Middle frontal gyrus (tissue), 1 donor: ENCODE measurements around the gene HMSD.

Source experiments
- DNase-seq: peaks from one replicate; pipeline ENCODE4 v3.0.0-alpha.2; 2015; ENCODE audit warnings: low spot score; ENCODE audit errors: extremely low spot score

Gene HMSD

DNA sequence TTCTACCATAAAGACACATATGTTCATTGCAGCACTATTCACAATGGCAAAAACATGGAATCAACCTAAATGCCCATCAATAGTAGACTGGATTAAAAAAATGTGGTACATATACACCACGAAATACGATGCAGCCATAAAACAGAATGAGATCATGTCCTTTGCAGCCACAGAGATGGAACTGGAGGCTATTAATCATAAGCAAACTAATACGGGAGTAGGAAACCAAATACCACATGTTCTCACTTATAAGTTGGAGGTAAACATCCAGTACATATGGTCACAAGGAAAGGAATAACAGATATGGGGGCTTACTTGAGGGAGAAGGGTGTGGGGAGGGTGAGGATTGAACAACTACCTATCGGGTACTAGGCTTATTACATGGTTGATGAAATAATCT lies 7.7 kb downstream of the HMSD start:
- no peak for DNase-seq

DNA sequence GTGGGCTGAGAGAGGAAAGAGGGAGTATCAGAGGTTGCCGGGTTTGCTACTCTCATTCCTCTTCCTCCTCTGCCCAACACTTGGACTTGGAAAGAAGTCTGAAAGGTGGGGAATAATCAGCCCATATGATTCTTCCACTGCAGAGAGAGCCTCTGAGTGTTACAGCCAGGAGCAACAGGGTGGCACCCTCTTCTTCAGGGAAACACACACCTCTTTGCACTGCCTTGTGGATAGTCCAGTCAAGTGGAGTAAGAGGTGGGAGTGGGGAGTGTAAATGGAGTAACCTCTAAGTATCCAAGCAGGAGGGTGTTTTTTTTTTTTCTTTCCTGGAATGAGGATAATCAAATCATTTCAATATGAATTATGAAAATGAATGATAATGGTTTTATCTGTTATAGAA lies 11.8 kb downstream of the HMSD start:
- no peak for DNase-seq

DNA sequence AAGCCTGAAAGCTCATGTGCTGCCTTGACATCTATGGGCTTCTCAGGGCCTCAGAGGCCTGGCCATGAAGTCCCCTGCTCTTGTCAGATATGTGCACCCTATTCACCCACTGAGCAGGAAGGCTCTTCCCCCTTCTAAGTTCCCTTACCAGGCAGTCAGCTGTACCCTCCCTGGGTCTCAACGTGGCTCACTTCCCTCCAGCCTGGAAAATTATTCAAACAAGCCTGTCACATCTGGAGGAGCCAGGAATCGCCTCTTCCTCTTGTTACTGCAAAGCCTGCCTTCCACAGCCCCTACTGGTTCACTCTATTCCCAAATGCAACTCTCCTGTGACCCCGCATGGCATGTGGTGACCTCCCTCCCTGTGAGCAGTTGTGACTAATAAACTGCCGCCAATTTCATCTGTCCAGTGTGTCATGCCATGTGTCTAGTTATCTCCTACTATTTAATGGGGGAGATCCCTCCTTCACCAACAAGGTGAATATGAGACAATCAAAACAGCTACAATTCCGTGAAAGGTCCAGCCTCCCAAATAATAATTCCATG lies 12.4 kb downstream of the HMSD start:
- DNase-seq: no peak

DNA sequence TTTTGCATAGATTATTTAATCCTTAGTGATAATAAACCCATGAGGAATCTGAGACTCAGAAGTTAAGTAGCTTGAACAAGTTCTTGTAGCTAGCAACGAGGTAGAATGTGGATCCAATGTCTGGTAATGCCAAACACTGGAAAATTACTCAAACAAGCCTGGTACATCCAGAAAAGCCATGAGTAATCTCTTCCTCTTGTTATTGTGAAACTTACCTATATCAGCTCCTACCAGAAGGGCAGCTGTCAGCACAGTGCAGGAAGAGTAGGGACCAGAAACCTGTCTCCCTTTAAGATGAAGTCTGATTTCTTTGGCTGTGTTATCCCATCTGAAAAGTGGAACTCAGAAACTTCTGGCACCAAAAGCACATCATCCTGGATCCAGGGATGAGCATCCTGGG lies 13.0 kb downstream of the HMSD start:
- no peak for DNase-seq

DNA sequence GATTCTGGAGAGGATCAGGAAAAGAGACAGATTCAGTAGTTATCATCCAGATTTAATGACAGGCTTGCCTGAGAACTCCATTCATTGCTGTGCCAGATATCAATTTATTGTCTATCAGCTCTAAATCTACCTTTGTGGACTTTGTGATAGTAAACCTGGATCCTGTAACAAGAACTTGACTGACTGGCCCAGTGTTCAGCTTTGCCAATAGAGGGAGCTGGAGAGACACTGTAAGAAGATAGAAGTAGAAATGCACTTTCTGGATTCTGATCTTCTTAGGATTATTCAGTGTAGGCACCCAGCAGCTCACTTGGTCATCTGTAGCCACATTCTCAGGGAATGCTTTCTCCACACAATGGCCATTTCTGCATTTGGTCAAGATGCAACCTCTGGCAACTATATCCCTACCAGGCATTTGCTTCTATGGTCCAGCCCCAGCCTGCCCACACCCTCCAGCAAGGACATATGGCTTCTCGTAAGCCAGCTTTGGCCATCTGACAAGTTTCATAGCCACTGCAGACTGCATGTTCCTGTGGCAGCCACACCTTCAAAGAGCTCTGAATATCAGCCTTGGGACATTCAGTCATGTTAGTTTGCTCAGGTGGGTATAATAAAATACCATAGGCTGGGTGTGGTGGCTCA lies 14.6 kb downstream of the HMSD start:
- DNase-seq: peak; percentile 60

DNA sequence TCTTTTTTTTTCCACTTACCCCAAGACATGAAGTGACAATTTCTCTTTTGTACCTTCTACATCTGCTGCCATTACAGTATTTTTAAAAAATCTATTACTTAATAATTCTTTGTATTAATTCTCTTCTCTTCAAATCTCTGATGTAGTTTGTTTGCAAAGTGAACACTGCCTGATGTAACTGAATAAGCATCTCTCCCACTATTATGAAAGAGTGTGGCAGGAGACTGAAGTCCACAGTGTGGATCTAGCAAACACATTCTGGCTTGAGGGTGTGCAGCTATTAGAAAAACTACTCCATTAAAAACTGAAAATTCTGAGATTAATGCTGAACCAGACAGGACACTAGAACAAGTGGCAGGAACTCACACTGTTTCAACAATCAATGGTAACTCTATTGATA lies 15.8 kb downstream of the HMSD start:
- DNase-seq: no peak

DNA sequence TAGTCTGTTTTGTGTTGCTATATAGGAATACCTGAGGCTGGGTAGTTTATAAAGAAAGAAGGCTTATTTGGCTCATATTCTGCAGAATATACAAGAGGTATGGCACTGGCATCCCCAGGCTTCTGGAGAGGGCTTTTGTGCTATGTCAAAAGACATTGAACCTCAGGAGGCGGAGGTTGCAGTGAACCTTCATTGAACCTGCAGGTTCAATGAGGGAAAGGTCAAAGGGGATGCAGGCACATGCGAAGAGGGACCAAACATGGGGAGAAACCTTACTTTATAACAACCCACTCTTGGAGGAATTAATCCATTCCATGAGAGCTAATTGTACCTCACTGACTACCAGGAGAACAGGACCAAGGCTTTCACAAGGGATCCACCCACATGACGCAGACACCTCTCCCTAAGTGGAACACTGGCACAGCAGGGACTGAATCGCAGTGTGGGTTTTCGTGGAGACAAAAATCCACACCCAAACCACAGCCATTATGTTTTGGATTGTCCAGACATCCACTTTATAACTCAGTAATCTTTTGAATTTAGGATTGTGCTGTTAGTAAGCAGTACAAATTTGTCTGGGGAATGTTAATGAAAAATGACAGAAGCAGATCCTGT lies 16.7 kb downstream of the HMSD start:
- no peak for DNase-seq

DNA sequence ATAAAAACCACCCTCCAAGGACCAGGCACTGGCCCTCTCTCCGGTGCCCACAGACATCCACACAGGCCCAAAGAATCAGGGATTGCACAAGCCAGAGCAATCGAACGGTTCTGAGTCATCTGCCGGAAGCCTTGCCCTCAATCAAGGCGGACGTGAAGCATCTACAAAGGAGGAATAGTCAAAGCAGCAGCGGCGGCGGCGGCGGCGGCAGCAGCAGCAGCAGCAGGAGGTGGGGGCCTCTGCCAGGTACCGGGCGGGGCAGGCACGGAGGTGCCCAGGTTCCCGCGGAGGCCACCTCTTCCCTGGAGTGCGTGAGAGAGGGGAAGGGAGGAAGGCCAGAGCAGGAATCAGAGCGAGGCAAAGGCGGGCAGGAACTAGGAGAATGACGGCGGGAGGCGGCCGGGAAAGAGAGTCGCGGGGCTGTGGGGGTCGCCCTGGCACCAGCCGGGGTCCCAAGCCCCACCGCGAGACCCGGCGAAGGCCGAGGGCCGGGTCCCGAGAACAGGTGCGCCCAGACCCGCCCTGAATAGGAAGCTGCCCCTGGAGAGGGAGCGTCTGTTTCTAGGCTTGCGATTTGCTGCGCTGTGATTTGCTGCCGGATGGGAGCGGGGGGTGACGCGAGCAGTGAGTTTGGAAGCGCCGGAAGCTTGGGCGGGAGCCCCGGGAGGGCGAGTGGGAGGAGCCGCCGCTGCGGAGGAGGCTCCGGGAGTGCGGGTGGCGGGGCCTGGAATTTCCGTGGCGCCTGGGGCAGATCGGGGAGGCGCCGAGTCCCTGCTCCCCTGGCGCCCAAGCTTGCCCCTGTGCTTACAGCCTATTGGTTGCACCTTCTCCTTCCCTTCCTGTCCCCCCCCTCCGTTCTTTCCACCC lies 21.1 kb downstream of the HMSD start, which contains the start of gene SERPINB8:
TSS of gene SERPINB8 (plus strand) at position 140 of the 867 bp plus-strand sequence. CDS start 8,228 bp downstream, outside the sequence.
- DNase-seq: peak; percentile 79

DNA sequence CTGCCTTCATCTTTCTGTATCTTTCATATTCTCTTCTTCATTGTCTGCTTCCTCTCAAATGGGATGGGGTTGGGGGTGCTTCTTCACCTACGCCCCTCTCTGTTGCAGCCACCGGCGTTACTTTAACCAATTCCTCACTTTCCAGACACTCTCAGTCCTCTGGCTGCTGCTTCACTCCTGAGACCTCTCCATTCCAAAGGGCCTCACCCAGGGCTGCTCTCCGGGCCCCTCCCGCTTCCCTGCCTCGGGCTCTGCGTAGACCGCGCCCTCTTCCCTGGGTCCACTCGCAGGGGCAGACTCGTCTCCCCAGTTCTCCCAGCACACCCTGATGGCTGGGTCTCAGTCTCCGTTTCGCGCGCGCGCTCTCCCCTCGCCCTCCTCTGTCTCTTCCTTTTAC lies 21.7 kb downstream of the HMSD start:
- no peak for DNase-seq

DNA sequence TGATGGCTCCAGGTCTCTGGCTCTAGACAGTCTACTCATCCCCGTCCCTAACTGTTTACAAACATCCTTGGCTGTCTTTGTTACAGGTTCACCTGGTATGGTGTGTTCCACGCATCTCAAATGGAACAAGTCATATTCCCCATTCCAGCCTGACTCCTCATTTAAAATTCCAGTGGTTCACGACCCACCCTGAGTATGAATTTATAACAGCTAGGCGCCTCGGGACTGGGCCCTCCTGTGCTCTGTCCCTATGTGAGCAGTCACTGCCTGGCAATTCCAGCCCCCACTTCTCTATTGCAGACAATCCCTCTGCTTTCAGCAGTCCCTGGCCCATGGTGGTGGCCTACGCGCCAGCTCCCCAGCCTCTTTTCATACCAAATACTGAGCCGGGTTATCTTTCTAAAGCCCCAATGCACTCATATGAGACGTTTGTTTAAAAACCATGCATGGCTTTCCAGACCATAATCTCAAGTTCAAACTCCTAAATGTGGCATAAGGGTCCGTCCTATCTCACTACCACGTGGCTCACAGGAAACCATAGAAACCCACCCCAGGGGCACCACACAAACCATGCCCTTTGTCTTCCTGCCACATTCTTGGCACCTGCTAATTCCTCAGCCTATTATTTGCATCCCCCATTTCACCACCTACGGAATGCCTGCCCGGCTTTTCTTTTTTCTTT lies 22.4 kb downstream of the HMSD start:
- DNase-seq: no peak

DNA sequence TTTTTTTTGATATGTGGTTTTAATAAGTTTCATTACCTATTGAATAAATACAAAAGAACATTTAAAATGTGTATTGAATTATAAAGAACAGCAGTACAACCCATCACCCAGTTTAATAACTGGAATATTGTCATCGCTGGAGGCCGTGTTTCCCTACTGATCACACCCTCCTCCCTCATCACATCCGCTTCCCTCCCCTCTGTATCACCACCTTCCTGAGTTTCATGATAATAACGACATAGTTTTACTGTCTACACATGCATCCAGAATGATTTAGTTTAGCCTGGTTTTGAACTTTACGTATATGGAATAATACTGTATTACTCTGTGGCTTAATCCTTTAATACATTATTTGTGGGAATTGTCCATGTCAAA lies 22.9 kb downstream of the HMSD start:
- no peak for DNase-seq

DNA sequence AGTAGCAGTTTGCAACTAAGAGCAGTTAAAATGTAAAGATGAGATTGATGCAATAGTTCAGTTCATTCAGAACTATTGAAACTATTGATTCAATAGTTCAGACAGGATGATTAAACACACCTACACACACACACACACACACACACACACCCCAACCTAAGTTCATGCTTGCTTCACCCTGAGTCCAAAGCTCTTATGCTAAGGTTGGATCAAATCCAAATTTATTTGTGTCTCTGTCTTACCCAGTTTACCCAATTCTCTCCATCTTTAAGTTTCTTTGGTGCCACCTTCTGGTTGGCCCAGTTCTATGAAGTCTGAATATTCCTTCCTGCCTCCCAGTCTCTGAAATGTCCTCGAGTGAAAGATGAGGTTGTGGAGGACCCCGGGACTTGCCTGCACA lies 25.9 kb downstream of the HMSD start:
- DNase-seq: no peak

DNA sequence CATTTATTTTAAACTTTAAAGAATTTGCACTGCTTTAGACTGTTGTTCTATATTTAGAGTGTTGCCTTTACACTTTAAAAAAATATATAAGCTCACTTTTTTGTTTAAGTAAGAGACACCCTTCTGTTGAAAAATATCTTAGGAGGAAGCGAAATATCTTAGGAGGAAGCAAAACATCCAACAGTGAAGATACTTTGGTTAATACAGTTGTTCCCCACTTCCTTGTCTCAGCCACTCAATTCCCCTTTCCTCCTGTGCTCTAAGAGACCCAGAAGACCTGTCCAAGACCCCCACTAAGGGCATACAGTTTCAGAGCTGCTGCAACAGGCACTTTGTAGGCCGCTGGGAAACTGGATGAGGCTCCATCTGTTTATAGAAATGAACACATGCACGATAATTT lies 26.5 kb downstream of the HMSD start:
- DNase-seq: peak; percentile 12

DNA sequence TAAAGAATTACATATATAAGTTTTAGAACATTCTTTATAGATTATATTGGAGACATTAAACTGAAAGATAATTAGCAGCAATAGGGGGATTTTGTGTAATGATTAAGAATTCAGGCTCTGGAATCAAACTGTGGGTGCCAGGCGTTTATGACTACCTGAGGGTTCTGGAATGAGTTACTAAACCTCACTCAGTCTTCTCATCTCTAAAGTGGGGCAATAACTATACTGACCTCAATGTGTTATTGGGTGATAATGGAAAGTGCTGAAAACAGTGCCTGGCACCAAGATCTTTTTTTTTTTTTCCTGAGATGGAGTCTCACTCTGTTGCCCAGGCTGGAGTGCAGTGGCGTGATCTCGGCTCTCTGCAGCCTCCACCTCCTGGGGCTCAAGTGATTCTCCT lies 27.9 kb downstream of the HMSD start:
- no peak for DNase-seq

DNA sequence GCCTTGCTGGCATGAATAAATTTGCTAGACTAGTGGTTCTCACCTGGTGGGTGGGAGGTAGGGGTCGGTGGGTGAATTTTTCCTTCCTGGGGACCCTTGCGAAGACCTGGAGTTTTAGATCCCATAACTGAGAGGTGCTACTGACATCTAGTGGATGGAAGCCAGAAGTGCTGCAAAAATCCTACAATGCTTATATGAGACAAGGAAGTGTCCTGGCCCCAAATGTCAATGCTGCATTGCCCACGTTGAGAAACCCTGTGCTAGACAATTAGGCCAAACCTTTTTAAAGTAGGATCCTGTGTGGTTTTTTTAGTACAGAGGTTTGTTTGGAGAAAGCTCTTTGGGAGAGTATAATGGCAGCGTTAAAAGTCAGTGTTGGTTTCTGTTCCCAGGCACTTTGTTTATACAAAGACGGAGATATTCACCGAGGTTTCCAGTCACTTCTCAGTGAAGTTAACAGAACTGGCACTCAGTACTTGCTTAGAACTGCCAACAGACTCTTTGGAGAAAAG lies 30.4 kb downstream of the HMSD start:
- DNase-seq: peak; percentile 14

DNA sequence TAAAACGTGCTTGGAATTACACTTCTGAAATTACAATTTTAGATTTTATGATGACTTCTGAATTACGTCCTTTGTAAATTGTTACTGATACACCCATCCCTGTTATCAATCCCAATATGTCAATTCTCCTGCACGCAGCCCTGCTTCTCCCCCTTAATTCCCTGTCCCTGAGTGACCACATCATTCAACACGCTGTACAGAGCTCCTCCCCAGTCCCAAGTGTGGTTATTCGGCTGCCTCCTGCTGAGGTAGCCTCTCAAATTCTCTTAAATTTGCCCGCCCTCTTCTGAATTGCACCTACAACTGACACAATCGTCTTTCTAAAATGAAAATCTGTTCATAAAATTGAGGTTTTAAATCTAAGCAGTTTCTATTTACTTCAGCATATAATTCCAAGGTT lies 30.9 kb downstream of the HMSD start:
- no peak for DNase-seq

DNA sequence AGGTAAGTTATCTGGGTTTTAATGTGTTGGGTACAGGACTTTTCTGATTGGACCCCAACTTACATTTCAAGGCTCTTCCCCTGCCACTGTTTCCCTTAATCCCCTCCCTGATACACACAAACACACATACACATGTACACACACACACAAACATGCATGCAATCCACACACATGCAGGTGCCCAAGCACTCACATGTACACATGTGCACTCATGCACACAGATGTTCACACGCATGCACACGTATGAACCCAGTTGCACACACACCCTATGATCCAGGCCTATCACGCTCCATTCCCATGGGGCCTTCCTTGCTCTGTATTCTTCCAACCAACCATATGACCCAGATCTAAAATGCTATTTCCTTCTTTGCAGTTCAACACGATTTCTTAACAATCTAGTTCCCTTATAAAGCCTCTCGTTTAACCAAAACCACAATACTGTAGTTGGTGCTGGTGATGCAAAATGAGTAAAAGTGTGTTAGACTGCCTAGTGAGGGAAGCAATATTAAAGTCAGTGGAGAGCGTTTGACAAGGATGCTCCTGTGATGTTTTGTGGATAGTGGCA lies 31.9 kb downstream of the HMSD start:
- no peak for DNase-seq

DNA sequence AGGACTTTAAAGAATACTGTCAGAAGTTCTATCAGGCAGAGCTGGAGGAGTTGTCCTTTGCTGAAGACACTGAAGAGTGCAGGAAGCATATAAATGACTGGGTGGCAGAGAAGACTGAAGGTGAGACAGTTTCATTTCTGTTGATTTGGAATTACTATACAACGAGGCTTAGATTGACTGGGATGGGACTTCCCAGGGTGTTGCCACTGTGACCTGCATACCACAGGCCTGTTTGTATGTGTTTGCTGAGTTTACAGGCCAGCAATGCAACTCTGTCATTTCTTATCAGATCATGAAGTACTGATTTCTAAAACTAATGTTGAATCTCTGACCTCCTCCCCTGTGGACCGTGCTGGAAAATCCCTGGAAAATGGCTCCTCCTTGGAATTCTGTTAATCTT lies 32.6 kb downstream of the HMSD start:
- no peak for DNase-seq

DNA sequence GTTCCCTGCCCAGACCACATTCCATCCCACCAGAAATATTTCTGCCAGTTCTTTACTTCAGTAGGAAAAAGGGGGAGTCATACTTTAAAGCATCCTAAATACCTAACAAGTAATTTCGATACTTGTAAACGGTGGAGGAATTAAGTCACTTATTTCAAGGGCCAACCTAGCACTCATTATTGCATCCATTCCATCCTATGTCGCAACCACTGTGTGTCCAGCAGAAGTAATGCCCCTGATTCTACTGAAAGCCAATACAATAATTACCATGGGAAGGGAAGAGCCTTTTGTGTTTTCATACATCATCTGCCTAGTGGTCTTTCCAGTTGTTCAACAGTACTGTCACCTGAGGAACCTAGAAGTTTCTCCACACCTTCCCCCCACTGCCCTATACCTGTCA lies 33.3 kb downstream of the HMSD start:
- DNase-seq: no peak

DNA sequence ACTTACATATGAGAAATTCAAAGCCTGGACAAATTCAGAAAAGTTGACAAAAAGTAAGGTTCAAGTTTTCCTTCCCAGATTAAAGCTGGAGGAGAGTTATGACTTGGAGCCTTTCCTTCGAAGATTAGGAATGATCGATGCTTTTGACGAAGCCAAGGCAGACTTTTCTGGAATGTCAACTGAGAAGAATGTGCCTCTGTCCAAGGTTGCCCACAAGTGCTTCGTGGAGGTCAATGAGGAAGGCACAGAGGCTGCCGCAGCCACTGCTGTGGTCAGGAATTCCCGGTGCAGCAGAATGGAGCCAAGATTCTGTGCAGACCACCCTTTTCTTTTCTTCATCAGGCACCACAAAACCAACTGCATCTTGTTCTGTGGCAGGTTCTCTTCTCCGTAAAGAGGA lies 37.8 kb downstream of the HMSD start:
- DNase-seq: no peak

DNA sequence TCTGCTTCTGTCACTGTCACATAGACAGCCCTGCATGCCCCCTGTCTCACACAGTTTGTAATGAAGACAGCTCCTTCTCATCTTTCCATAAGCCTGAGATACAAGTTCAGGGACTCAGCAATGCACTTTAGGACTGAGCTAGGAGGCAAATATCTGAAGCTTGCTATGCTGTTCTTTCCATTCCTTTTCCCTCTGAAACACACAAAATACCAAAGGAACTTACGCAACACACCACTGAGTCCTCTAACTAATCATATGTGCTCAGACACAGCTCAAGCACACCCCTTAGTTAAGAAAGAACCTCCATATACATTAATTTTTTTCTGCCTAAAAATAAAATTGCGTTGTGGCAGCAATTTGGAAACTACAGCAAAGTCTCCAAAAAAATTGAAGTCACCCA lies 38.6 kb downstream of the HMSD start:
- no peak for DNase-seq
